Adrenal gland (tissue), 5 donors: ENCODE measurements around the gene NEBL.

Experiments used
- POLR2A ChIP-seq, 2 donors: fragments of 450-650 bp; IDR thresholded peaks; one replicate each; pipeline ENCODE4 v1.6.1; 2017; ENCODE audit warnings: antibody characterized with exemption in 2 of 2, mild to moderate bottlenecking in 2 of 2, moderate library complexity in 1 of 2
- TF ChIP-seq, protein P1 (sequence below), 6 experiments: fragments of 450-650 bp in 4 of 6; fragments of 200-600 bp in 2 of 6; sonication (generic) in 1 of 6; IDR thresholded peaks; 1 replicate in 5 of 6; 2 replicates in 1 of 6; pipeline versions ENCODE4 v1.5.1 to v1.8.0; 2016 to 2021; ENCODE audit warnings: antibody characterized with exemption in 6 of 6, mild to moderate bottlenecking in 2 of 6, moderate library complexity in 1 of 6
- donor health status: DM: no; HTN: no; CAD: no.

- TF ChIP-seq, protein P1, sequence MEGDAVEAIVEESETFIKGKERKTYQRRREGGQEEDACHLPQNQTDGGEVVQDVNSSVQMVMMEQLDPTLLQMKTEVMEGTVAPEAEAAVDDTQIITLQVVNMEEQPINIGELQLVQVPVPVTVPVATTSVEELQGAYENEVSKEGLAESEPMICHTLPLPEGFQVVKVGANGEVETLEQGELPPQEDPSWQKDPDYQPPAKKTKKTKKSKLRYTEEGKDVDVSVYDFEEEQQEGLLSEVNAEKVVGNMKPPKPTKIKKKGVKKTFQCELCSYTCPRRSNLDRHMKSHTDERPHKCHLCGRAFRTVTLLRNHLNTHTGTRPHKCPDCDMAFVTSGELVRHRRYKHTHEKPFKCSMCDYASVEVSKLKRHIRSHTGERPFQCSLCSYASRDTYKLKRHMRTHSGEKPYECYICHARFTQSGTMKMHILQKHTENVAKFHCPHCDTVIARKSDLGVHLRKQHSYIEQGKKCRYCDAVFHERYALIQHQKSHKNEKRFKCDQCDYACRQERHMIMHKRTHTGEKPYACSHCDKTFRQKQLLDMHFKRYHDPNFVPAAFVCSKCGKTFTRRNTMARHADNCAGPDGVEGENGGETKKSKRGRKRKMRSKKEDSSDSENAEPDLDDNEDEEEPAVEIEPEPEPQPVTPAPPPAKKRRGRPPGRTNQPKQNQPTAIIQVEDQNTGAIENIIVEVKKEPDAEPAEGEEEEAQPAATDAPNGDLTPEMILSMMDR (IDR thresholded peaks at IDR 0.05): no peak
- no peak for TF ChIP-seq POLR2A (IDR thresholded peaks at IDR 0.05)
These were observed 60.7 kb downstream of the NEBL start for GRCh38 chr10:20836401-20836800.
